Activated naive CD4-positive, alpha-beta T cell treated with anti-CD3 and anti-CD28 coated beads for 36 hours (primary cell): Measurements from ENCODE around the gene IL15RA. TPM values are rescaled to one million over a fixed set of nuclear protein-coding genes. Genes with fewer than 3 reads are reported as not detected.

Experiments used
- CTCF ChIA-PET: fragments of 350-600 bp; sonication (Branson Sonifier 250); formaldehyde crosslinking; loops from one replicate; lab custom pipeline; 2021; ENCODE audit warnings: antibody characterized with exemption; lab: Charles Lee
- DNase-seq: peaks from one replicate; pipeline ENCODE4 v3.0.0-alpha.2; 2020
- H3K27ac Mint-ChIP-seq: one replicate; pipeline ENCODE4 v1.8.0; 2021; ENCODE audit warnings: mild to moderate bottlenecking, mixed read lengths
- H3K27me3 Mint-ChIP-seq: one replicate; pipeline ENCODE4 v1.8.0; 2021; ENCODE audit warnings: low read depth, mixed read lengths
- H3K36me3 Mint-ChIP-seq: one replicate; pipeline ENCODE4 v1.8.0; 2021; ENCODE audit warnings: low read depth, mixed read lengths
- H3K4me1 Mint-ChIP-seq: one replicate; pipeline ENCODE4 v1.8.0; 2021; ENCODE audit warnings: low read depth, mixed read lengths
- H3K4me3 Mint-ChIP-seq: one replicate; pipeline ENCODE4 v1.8.0; 2021; ENCODE audit warnings: mild to moderate bottlenecking, moderate library complexity, mixed read lengths
- H3K9me3 Mint-ChIP-seq: one replicate; pipeline ENCODE4 v1.8.0; 2021; ENCODE audit warnings: mixed read lengths
- intact Hi-C: fragments of 100-400 bp; cut with micrococcal nuclease; formaldehyde crosslinking; loops from one replicate; pipeline ENCODE4 v1.15.1; 2023
- total RNA-seq, 2 experiments: library from RNA; stranded (reverse); gene quantifications; one replicate each; pipeline ENCODE4 v1.2.3, GENCODE V29; 2021

IL15RA gene, protein sequence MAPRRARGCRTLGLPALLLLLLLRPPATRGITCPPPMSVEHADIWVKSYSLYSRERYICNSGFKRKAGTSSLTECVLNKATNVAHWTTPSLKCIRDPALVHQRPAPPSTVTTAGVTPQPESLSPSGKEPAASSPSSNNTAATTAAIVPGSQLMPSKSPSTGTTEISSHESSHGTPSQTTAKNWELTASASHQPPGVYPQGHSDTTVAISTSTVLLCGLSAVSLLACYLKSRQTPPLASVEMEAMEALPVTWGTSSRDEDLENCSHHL
- 10 to 100 TPM; 14.7 to 16.3 TPM for total RNA-seq

DNA sequence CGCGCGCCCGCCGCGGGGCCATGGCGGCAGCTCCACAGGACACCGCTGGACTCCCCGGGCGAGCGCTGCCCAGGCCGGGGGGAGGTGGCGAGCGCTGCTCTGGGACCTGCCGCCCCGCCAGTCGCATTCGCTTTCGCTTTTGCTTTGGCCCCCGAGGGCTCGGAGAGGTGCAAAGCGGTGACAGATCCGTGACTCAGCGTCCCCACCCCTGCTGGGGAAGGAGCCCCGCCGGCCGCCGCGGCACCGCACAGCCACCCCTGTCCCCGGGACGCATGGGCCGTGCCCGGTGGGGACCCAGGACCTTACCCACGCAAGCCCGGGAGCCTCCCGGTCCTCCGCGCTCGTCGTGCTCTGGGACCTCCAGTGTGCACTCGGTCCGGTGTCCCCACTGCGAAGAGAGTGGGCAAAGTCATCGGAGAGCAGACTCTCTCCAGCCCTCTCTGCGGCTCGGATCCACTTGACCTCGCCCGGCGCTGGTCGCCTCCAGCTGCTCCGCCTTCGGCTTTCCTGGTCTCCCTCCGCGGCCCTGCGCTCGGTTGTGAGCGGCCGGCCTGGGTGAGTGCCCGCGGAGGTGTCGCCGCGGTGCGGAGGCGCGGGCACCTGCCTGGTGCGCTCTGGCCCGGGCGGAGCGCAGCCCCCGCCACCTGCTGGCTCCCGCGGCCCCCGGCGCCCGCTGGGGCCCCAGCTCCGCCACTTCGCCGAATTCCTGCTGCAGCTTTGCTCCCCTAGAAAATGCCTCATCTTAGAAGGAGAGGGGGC lies at the start of gene IL15RA:
Gene IL15RA, minus strand, starts transcription at position 73 of the 759 bp plus-strand sequence. Its CDS starts 51 bp downstream, at position 22.
- peaks cover 24% of the 10 kb centered on the region for H3K4me1 Mint-ChIP-seq
- no peaks in the 10 kb centered on the region for H3K9me3 Mint-ChIP-seq
- peak within 1 kb of the TSS; percentile 97 for H3K27ac Mint-ChIP-seq
- peaks cover 2% of the 10 kb centered on the region for H3K36me3 Mint-ChIP-seq
- H3K4me3 Mint-ChIP-seq: peak within 1 kb of the TSS; percentile 97
- H3K27me3 Mint-ChIP-seq: no peaks in the 10 kb centered on the region
- CTCF ChIA-PET: interaction anchor here (1.0 to 2.4 kb wide), 5 partner anchors 10 to 109 kb away, joined by 4 to 13 read pairs (median 6); partner anchors contain the start of genes ANKRD16 and FBH1
- intact Hi-C loops: loop anchor here (2.0 to 10.0 kb wide), 6 partner anchors 165 to 683 kb away; partner anchors contain the start of genes PRKCQ and TASOR2
- peak; percentile 91 for DNase-seq

DNA sequence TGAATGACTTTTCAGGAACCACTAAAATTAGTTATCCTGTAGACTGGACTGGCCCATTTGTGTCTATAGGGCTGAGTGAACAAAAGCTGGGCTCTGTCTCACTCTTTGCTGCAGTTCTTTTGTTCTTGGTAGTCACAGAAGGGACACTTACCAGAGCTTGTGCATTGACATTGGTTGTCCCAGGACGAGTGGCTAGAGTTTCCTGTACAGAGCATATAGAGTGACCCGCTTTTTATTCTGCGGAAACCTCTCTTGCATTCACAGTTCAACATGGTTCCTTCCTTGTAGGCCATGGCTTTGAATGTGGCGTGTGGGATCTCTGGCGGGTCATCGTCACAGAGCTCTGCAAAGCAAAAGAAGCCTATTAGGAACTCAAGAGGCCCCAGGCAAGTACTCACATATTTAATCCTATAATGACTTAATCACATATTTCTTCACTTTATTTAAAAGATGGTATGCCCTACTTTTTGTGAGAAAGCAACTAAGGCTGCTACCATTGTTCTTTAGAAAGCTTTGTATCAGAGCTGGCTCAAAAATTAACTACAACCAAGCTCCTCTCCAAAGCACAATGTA lies 48.4 kb upstream of the IL15RA start:
- CTCF ChIA-PET: interaction anchor here (0.8 kb wide), 1 partner anchor 25 kb away, joined by 3 read pairs; no protein-coding TSS in a partner anchor
- DNase-seq: peak; percentile 4
- peaks cover 6% of the 10 kb centered on the region for H3K9me3 Mint-ChIP-seq
- peaks cover 87% of the 10 kb centered on the region for H3K36me3 Mint-ChIP-seq
- H3K27me3 Mint-ChIP-seq: no peaks in the 10 kb centered on the region
- peaks cover 26% of the 10 kb centered on the region for H3K4me1 Mint-ChIP-seq
- H3K27ac Mint-ChIP-seq: no peak overlapping the region
- intact Hi-C loops: no loop called here
- H3K4me3 Mint-ChIP-seq: no peak overlapping the region

DNA sequence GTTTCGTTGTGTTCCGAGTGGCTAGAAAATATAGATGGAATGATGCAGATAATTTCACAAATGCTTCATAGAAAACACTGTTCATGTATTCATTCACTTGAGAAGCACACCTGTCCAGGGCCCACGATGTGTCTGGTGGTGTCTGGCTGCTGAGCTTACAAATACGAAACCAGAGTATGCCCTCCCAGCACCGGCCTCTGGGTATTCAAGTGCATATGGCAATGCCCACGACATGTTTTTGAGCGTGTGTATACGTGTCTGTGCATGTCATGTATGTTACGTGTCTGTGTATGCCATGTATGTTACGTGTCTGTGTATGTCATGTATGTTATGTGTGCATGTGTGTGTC lies 47.0 kb upstream of the IL15RA start:
- peak; percentile 4 for DNase-seq
- peaks cover 92% of the 10 kb centered on the region for H3K36me3 Mint-ChIP-seq
- peaks cover 23% of the 10 kb centered on the region for H3K4me1 Mint-ChIP-seq
- intact Hi-C loops: no loop called here
- H3K27ac Mint-ChIP-seq: peak overlapping the region; percentile 12
- no peaks in the 10 kb centered on the region for H3K27me3 Mint-ChIP-seq
- no peaks in the 10 kb centered on the region for H3K9me3 Mint-ChIP-seq
- CTCF ChIA-PET: no interaction called here
- no peak overlapping the region for H3K4me3 Mint-ChIP-seq

DNA sequence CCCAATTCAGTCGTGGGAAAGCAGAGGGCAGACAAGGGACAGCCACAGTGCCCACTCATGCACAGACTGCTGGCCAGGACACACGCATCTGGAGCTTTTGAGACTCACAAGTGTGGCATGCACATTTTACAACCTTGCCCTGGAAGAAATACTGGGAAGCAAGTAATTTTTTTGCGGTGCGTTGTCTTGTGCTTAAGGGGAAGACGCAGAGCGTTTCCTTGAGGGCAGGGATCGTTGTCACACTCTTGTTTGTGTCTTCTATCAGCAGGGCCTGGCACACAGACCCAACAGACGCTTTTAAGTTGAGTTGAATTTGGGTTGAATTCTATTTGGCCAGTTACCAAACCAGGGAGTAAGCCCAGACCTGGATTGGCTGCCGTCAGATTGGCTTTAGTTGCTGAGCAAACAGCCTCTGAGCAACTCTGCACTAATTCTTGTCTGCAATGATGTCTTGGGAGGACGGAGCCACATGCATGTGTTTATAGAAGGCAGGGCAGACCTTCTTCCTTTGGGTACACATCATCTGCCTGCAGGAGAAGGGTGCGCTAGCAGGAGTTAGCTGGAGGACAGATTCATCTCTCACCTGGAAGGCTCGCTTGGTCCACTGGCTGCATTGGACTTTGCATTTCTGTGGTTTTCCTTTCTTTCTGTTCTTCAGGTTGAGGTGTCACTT lies 46.5 kb upstream of the IL15RA start:
- H3K9me3 Mint-ChIP-seq: no peaks in the 10 kb centered on the region
- no peaks in the 10 kb centered on the region for H3K27me3 Mint-ChIP-seq
- H3K36me3 Mint-ChIP-seq: peaks cover 95% of the 10 kb centered on the region
- peak overlapping the region; percentile 12 for H3K27ac Mint-ChIP-seq
- H3K4me1 Mint-ChIP-seq: peaks cover 28% of the 10 kb centered on the region
- peak; percentile 3 for DNase-seq
- no peak overlapping the region for H3K4me3 Mint-ChIP-seq
- CTCF ChIA-PET: no interaction called here
- intact Hi-C loops: no loop called here

DNA sequence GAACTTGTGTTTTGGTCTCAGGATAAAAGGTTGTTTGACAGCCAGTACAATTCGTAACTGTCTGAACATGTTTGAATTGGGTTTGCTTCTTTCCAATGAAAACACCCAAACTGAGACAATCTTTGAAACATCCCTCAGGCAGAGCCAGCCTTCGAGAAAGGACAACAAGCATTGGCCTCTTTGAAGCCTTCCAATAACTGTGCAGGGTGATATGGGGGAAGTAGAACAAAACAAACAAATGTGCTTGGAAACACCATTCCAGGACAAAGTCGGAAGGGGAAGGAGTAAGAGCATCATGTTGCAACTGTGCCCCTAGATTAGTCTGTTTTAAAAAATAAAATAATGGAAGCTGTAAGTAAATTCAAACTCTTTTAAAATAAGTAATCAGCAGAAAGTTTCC lies 45.3 kb upstream of the IL15RA start:
- Mint-ChIP-seq H3K4me1 (peaks cover 26% of the 10 kb centered on the region), H3K9me3 (no peaks in the 10 kb centered on the region), H3K27ac (peak overlapping the region; percentile 11), H3K27me3 (no peaks in the 10 kb centered on the region), H3K4me3 (no peak overlapping the region), H3K36me3 (peaks cover 93% of the 10 kb centered on the region)
- no peak for DNase-seq
- intact Hi-C loops: no loop called here
- CTCF ChIA-PET: no interaction called here

DNA sequence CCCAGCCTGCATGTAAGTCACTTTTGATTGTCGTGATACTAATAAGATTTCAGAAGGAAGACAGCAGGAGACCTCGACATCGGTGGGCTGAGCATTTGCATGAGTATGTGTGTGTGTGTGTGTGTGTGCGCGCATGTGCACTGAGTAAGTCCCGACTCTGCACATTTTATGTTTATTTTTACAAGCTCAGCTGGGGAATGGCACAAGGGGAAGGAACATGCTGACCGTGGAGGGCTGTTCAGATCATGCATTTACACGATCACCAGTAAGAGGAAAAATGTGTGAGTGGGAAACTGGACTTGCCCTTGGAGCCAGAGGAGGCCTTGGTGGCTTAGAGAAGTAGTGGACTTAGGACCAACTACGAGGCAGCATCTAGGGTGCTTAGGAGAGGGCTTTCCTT lies 43.5 kb upstream of the IL15RA start:
- no peaks in the 10 kb centered on the region for H3K27me3 Mint-ChIP-seq
- no peak overlapping the region for H3K4me3 Mint-ChIP-seq
- CTCF ChIA-PET: no interaction called here
- H3K27ac Mint-ChIP-seq: peak overlapping the region; percentile 65
- peaks cover 90% of the 10 kb centered on the region for H3K36me3 Mint-ChIP-seq
- no peaks in the 10 kb centered on the region for H3K9me3 Mint-ChIP-seq
- intact Hi-C loops: no loop called here
- DNase-seq: no peak
- peaks cover 31% of the 10 kb centered on the region for H3K4me1 Mint-ChIP-seq

DNA sequence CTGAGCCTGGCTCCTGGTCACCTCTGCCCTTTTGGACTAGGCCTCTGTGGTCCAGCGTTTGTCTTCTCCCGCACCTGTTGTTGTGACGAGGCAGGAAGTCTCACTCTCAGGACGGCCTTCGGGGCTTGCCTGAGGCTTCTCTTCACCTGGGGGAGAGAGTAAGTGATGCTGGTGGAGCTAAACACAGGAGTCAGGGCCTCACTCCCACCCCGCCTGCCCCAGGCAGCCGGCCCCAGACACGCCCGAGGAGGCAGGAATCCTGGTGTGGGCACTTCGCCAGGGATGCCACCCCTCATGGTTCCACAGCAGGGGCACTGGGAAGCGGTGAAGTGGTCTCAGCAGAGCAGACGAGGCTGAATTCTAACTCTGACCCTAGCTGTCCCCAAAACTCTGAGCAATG lies 42.5 kb upstream of the IL15RA start:
- no peak overlapping the region for H3K4me3 Mint-ChIP-seq
- intact Hi-C loops: no loop called here
- H3K36me3 Mint-ChIP-seq: peaks cover 91% of the 10 kb centered on the region
- H3K27ac Mint-ChIP-seq: no peak overlapping the region
- CTCF ChIA-PET: interaction anchor here (0.6 kb wide), 1 partner anchor 61 kb away, joined by 7 read pairs; no protein-coding TSS in a partner anchor
- no peaks in the 10 kb centered on the region for H3K27me3 Mint-ChIP-seq
- H3K4me1 Mint-ChIP-seq: peaks cover 41% of the 10 kb centered on the region
- no peaks in the 10 kb centered on the region for H3K9me3 Mint-ChIP-seq
- no peak for DNase-seq

DNA sequence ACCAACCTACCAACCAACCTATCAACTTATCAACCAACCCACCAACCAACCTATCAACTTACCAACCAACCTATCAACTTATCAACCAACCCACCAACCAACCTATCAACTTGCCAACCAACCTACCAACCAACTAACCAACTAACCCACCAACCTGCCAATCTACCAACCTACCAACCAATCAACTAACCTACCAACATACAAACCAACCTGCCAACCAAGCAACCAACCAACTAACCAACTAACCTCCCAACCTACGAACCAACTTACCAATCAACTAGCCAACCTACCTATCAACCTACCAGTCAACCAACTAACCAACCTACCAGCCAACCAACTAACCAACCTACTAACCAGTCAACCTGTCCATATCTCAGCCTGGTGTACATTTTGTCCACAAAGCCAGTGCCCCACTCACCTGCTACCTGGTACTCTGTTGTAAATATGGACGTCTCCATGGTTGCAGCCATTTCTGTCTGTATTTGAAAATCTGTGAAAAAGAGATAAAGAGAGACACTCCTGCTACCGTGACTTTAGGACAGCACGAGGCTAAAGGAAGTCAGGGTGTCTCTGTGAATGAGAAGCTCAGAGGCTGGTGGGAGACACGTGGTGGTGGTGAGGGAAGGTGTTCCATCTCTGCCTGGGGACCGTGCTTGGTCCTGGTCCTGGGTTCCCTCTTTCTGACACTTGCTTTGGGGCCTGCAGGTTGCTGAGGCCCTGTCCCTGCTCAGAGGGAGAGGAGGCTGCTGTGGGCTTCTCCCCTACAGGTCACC lies 41.9 kb upstream of the IL15RA start:
- intact Hi-C loops: no loop called here
- Mint-ChIP-seq H3K36me3 (peaks cover 91% of the 10 kb centered on the region), H3K27ac (peak overlapping the region; percentile 25), H3K27me3 (no peaks in the 10 kb centered on the region), H3K4me3 (no peak overlapping the region), H3K4me1 (peaks cover 47% of the 10 kb centered on the region), H3K9me3 (no peaks in the 10 kb centered on the region)
- DNase-seq: no peak
- CTCF ChIA-PET: no interaction called here

DNA sequence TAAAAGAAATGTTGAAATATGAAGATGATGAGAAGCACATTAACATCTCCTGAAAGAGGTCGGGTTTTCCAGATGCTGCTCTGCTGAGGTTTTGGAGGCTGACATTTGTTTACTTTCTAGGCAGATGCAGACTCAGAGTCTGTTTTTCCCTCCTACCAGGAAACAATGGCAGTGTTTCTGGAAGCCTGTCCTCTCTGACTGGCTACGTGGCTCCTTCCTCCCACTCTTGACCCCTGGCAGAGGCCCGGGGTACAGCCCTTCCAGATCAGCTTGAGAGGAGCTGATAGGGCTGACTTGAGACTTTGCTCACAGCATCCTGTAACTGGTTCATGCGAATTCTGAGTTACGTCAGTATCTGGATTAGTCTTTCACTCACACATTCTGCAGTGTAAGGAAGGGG lies 41.1 kb upstream of the IL15RA start:
- Mint-ChIP-seq H3K4me3 (no peak overlapping the region), H3K4me1 (peaks cover 51% of the 10 kb centered on the region), H3K9me3 (no peaks in the 10 kb centered on the region), H3K36me3 (peaks cover 89% of the 10 kb centered on the region), H3K27me3 (no peaks in the 10 kb centered on the region), H3K27ac (no peak overlapping the region)
- no peak for DNase-seq
- CTCF ChIA-PET: no interaction called here
- intact Hi-C loops: no loop called here

DNA sequence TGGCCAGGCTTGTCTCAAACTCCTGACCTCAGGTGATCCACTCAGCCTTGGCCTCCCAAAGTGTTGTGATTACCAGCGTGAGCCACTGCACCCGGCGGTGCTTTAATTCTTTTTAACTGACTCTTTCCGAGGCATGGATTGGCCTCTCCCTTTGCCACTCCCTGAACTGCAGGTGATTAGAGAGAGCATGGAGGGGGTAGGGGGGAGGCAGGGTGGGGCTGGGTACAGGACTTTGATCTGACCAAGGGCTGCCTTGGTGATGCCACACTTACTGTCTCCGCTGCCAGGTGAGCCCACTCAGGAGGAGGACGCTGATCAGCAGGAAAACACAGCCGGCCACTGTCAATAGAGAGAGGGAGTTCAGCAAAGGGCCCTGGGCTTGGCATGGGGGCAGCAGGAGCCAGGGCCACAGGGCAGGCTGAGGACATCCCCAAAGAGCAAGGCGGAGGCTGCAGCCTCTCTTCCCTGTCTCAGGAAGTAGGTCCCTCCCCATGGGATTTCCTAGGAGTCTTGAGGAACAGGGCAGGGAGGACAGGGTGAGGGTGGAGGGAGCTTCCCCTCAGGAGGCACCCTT lies 40.5 kb upstream of the IL15RA start:
- CTCF ChIA-PET: no interaction called here
- Mint-ChIP-seq H3K27ac (no peak overlapping the region), H3K36me3 (peaks cover 86% of the 10 kb centered on the region), H3K9me3 (no peaks in the 10 kb centered on the region), H3K4me1 (peaks cover 51% of the 10 kb centered on the region), H3K27me3 (no peaks in the 10 kb centered on the region), H3K4me3 (no peak overlapping the region)
- no peak for DNase-seq
- intact Hi-C loops: no loop called here

DNA sequence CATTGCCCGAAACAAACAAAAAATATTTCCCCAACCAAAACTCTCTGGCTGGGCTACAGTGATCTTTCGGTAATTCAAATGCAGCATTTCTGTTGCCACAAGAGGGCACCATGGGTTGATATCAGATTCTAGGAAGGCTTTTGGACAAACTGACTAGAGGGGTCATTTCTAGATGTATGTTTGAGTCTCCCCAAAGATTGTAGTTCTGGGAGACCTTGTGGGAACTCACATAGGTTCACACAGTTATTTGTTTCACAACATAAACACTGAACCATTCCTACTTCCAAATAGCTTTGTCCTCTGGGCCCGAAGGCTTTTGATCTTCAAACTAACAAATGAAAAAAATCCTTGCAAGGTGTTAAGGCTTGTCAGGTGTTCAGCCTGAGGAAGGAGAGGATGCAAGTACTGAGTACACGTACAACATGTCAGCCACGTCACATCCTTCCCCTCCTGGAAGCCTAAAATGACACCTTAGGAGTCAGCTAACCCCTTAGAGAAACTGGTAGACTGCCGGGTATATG lies 37.0 kb upstream of the IL15RA start:
- CTCF ChIA-PET: interaction anchor here (0.5 to 2.1 kb wide), 21 partner anchors 14 to 267 kb away, joined by 3 to 13 read pairs (median 5); partner anchors contain the start of gene IL15RA
- Mint-ChIP-seq H3K9me3 (no peaks in the 10 kb centered on the region), H3K4me3 (no peak overlapping the region), H3K27ac (peak overlapping the region; percentile 91), H3K4me1 (peaks cover 61% of the 10 kb centered on the region), H3K36me3 (peaks cover 69% of the 10 kb centered on the region), H3K27me3 (no peaks in the 10 kb centered on the region)
- peak; percentile 83 for DNase-seq
- intact Hi-C loops: loop anchor here (1.0 to 2.0 kb wide), 4 partner anchors 22 to 74 kb away; no protein-coding TSS in a partner anchor
